Hepatocyte (in vitro differentiated cells): ENCODE data around the gene CAV1. TPM values are rescaled to one million over a fixed set of nuclear protein-coding genes. Genes with fewer than 3 reads are reported as not detected.

Experiments used
- DNase-seq: peaks from one replicate; pipeline ENCODE4 v3.0.0-alpha.2; 2016; ENCODE audit warnings: low spot score
- H2AFZ ChIP-seq: fragments of 200-600 bp; sonication (generic); 2 replicates; pipeline ENCODE4 v1.6.0; 2016; ENCODE audit warnings: antibody characterized with exemption, mild to moderate bottlenecking
- H3K27ac ChIP-seq: fragments of 200-600 bp; sonication (generic); 2 replicates; pipeline ENCODE4 v1.5.1; 2016; ENCODE audit warnings: mild to moderate bottlenecking
- H3K27me3 ChIP-seq: fragments of 200-600 bp; sonication (generic); 2 replicates; pipeline ENCODE4 v1.6.1; 2016
- H3K36me3 ChIP-seq: fragments of 200-600 bp; sonication (generic); replicated peaks from 2 replicates; pipeline ENCODE4 v1.5.1; 2016; ENCODE audit warnings: low read depth; ENCODE audit not compliant: insufficient read depth
- H3K4me1 ChIP-seq: fragments of 200-600 bp; sonication (generic); 2 replicates; pipeline ENCODE4 v1.5.1; 2016; ENCODE audit warnings: mild to moderate bottlenecking, moderate library complexity; ENCODE audit not compliant: insufficient read depth
- H3K4me2 ChIP-seq: fragments of 200-600 bp; sonication (generic); 2 replicates; pipeline ENCODE4 v1.6.0; 2016
- H3K4me3 ChIP-seq: fragments of 200-600 bp; sonication (generic); 2 replicates; pipeline ENCODE4 v1.5.1; 2016; ENCODE audit warnings: mild to moderate bottlenecking
- H3K79me2 ChIP-seq: fragments of 200-600 bp; sonication (generic); 2 replicates; pipeline ENCODE4 v1.6.0; 2017; ENCODE audit warnings: mild to moderate bottlenecking
- H3K9me2 ChIP-seq: fragments of 200-600 bp; sonication (generic); replicated peaks from 2 replicates; pipeline ENCODE4 v1.6.0; 2017; ENCODE audit warnings: mild to moderate bottlenecking; ENCODE audit not compliant: insufficient read depth
- H3K9me3 ChIP-seq: fragments of 200-600 bp; sonication (generic); 2 replicates; pipeline ENCODE4 v1.5.1; 2016; ENCODE audit warnings: low read depth, mild to moderate bottlenecking
- H4K20me1 ChIP-seq: fragments of 200-600 bp; sonication (generic); 2 replicates; pipeline ENCODE4 v1.6.0; 2016; ENCODE audit warnings: mild to moderate bottlenecking; ENCODE audit not compliant: insufficient read depth, poor library complexity, severe bottlenecking
- EZH2 ChIP-seq: fragments of 200-600 bp; sonication (generic); IDR thresholded peaks from 2 replicates; pipeline ENCODE4 v1.6.1; 2016; ENCODE audit warnings: antibody characterized with exemption, mild to moderate bottlenecking, borderline replicate concordance
- EZH2phosphoT487 ChIP-seq: fragments of 200-600 bp; sonication (generic); IDR thresholded peaks from one replicate; pipeline ENCODE4 v1.6.1; 2018; ENCODE audit warnings: antibody characterized with exemption, mild to moderate bottlenecking, low read depth, moderate library complexity; ENCODE audit not compliant: unreplicated experiment, severe bottlenecking
- WGBS: methylation state at CpG from one replicate; pipeline ENCODE4 v1.1.6; 2016; ENCODE audit warnings: low lambda C conversion rate; ENCODE audit errors: missing lambda C conversion rate; 5-methylcytosine and 5-hydroxymethylcytosine counted together
- polyA plus RNA-seq: library from polyadenylated mRNA; unstranded; fragments of >200 nt; fragmentation: Nextera tagmentation; extraction: Ambion mirVana; gene quantifications from 2 replicates; pipeline ENCODE4 v1.2.1, GENCODE V29; 2016
- total RNA-seq: library from RNA; depleted of rRNA; stranded (reverse); fragments of >200 nt; gene quantifications from 2 replicates; pipeline ENCODE4 v1.2.3, GENCODE V29; 2014
- TF ChIP-seq, protein P1 (sequence below): fragments of 200-600 bp; sonication (generic); IDR thresholded peaks from 2 replicates; pipeline ENCODE4 v1.5.1; 2016; ENCODE audit warnings: antibody characterized with exemption, mild to moderate bottlenecking; ENCODE audit not compliant: poor library complexity

CAV1 gene
- total and polyA plus RNA-seq, 2 experiments from 2014 or later: 36.0 to 43.3 TPM

- Histone ChIP-seq H3K4me1 (no peaks in the 10 kb centered on the region), H3K27ac (no peak overlapping the region), H2AFZ (no peak overlapping the region), H3K9me3 (no peaks in the 10 kb centered on the region), H3K36me3 (no peaks in the 10 kb centered on the region), H3K4me2 (no peak overlapping the region), H3K79me2 (no peaks in the 10 kb centered on the region), H3K4me3 (no peak overlapping the region), H4K20me1 (no peaks in the 10 kb centered on the region), H3K9me2 (no peaks in the 10 kb centered on the region), H3K27me3 (no peaks in the 10 kb centered on the region)
- WGBS: 75% methylated on average over 1 of the region's 1 CpG
- no peak for DNase-seq
- TF ChIP-seq, protein P1, sequence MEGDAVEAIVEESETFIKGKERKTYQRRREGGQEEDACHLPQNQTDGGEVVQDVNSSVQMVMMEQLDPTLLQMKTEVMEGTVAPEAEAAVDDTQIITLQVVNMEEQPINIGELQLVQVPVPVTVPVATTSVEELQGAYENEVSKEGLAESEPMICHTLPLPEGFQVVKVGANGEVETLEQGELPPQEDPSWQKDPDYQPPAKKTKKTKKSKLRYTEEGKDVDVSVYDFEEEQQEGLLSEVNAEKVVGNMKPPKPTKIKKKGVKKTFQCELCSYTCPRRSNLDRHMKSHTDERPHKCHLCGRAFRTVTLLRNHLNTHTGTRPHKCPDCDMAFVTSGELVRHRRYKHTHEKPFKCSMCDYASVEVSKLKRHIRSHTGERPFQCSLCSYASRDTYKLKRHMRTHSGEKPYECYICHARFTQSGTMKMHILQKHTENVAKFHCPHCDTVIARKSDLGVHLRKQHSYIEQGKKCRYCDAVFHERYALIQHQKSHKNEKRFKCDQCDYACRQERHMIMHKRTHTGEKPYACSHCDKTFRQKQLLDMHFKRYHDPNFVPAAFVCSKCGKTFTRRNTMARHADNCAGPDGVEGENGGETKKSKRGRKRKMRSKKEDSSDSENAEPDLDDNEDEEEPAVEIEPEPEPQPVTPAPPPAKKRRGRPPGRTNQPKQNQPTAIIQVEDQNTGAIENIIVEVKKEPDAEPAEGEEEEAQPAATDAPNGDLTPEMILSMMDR: no peak
- TF ChIP-seq EZH2 (no peak), EZH2phosphoT487 (no peak)
Observed at GRCh38 chr7:116546916-116547315, 22.1 kb downstream of the CAV1 start.

- Histone ChIP-seq H3K4me1 (no peaks in the 10 kb centered on the region), H3K4me2 (no peak overlapping the region), H3K27me3 (no peaks in the 10 kb centered on the region), H3K27ac (no peak overlapping the region), H3K4me3 (no peak overlapping the region), H3K9me3 (no peaks in the 10 kb centered on the region), H2AFZ (no peak overlapping the region), H3K79me2 (no peaks in the 10 kb centered on the region), H4K20me1 (no peaks in the 10 kb centered on the region), H3K9me2 (no peaks in the 10 kb centered on the region), H3K36me3 (no peaks in the 10 kb centered on the region)
- DNase-seq: no peak
- WGBS: 84% methylated on average over 2 of the region's 2 CpGs
- TF ChIP-seq EZH2phosphoT487 (no peak), EZH2 (no peak)
- TF ChIP-seq, protein P1: no peak
Observed at GRCh38 chr7:116547347-116547746, 22.5 kb downstream of the CAV1 start.

DNA sequence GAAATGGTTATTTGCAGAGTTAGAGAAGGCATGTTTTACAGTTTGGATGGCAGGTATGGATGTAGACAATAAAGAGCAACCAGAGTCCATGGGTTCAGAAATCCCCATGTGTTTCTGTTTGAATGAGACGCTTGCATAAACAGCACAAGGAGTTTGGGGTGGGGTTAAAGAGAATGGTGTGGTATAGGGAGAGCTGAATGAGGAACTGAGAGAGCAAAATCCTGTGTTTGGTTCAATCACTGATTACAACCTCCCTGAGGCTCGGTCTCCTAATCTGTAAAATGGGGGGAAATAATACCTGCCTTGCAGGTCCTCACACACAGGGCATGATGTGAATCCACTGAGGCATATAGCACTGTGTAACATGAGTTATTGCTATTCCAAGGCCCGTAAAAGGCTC lies 23.7 kb downstream of the CAV1 start:
- Histone ChIP-seq H3K4me3 (no peak overlapping the region), H3K27me3 (no peaks in the 10 kb centered on the region), H3K79me2 (no peaks in the 10 kb centered on the region), H4K20me1 (no peaks in the 10 kb centered on the region), H2AFZ (no peak overlapping the region), H3K9me3 (no peaks in the 10 kb centered on the region), H3K36me3 (no peaks in the 10 kb centered on the region), H3K9me2 (no peaks in the 10 kb centered on the region), H3K4me2 (no peak overlapping the region), H3K4me1 (no peaks in the 10 kb centered on the region), H3K27ac (no peak overlapping the region)
- TF ChIP-seq, protein P1: no peak
- TF ChIP-seq EZH2phosphoT487: no peak
- no peak for TF ChIP-seq EZH2
- 81% methylated on average over 3 of the region's 3 CpGs for WGBS
- DNase-seq: no peak

DNA sequence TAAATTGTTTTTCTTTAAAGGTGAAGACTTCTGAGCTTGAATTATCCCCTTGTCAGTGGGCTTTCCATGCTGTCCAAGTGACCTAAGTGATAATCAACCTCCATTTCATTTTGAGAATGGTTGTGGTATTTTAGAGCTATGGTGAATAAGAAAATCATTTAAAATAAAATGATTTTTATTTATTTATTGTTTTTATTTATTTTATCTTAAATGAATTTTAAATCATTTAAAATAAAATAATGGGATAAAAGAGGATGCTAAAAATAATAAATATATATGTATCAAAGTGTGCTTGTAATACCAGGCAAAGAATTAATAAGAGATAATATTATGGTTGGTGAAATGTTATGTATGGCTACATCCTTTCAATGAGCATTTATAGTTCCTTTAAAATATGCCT lies 24.5 kb downstream of the CAV1 start:
- DNase-seq: no peak
- Histone ChIP-seq H3K9me3 (no peaks in the 10 kb centered on the region), H3K4me2 (no peak overlapping the region), H3K9me2 (no peaks in the 10 kb centered on the region), H4K20me1 (no peaks in the 10 kb centered on the region), H3K79me2 (no peaks in the 10 kb centered on the region), H3K4me1 (no peaks in the 10 kb centered on the region), H3K36me3 (no peaks in the 10 kb centered on the region), H3K4me3 (no peak overlapping the region), H2AFZ (no peak overlapping the region), H3K27ac (no peak overlapping the region), H3K27me3 (no peaks in the 10 kb centered on the region)
- TF ChIP-seq EZH2 (no peak), EZH2phosphoT487 (no peak)
- TF ChIP-seq, protein P1: no peak
